Smooth muscle cell (in vitro differentiated cells): ENCODE data around the gene CD2AP. TPM values are rescaled to one million over a fixed set of nuclear protein-coding genes. Genes with fewer than 3 reads are reported as not detected.

Experiments used
- DNase-seq: peaks from one replicate; lab custom pipeline; 2025; ENCODE audit not compliant: unreplicated experiment; lab: John Stamatoyannopoulos, UW
- H2AFZ ChIP-seq: fragments of 200-600 bp; sonication (generic); 2 replicates; pipeline ENCODE4 v1.6.0; 2016; ENCODE audit warnings: antibody characterized with exemption, low read depth, mild to moderate bottlenecking
- H3F3A ChIP-seq: fragments of 200-600 bp; sonication (generic); 2 replicates; pipeline ENCODE4 v1.6.0; 2017; ENCODE audit warnings: antibody characterized with exemption, low read depth
- H3K27ac ChIP-seq: fragments of 200-600 bp; sonication (generic); 2 replicates; pipeline ENCODE4 v1.5.1; 2016; ENCODE audit warnings: low read depth, mild to moderate bottlenecking
- H3K27me3 ChIP-seq: fragments of 200-600 bp; sonication (generic); 2 replicates; pipeline ENCODE4 v1.6.1; 2016; ENCODE audit warnings: low read depth, mild to moderate bottlenecking
- H3K36me3 ChIP-seq: fragments of 200-600 bp; sonication (generic); 2 replicates; pipeline ENCODE4 v1.5.1; 2016; ENCODE audit warnings: low read depth
- H3K4me1 ChIP-seq: fragments of 200-600 bp; sonication (generic); 2 replicates; pipeline ENCODE4 v1.5.1; 2016; ENCODE audit warnings: low read depth
- H3K4me2 ChIP-seq: fragments of 200-600 bp; sonication (generic); 2 replicates; pipeline ENCODE4 v1.6.0; 2016; ENCODE audit warnings: mild to moderate bottlenecking
- H3K4me3 ChIP-seq: fragments of 200-600 bp; sonication (generic); 2 replicates; pipeline ENCODE4 v1.5.1; 2016; ENCODE audit warnings: mild to moderate bottlenecking
- H3K79me2 ChIP-seq: fragments of 200-600 bp; sonication (generic); 2 replicates; pipeline ENCODE4 v1.6.0; 2016; ENCODE audit warnings: low read depth, mild to moderate bottlenecking
- H3K9ac ChIP-seq: fragments of 200-600 bp; sonication (generic); 2 replicates; pipeline ENCODE4 v1.6.0; 2016; ENCODE audit warnings: low read depth
- H3K9me3 ChIP-seq: fragments of 200-600 bp; sonication (generic); replicated peaks from 2 replicates; pipeline ENCODE4 v1.5.1; 2016; ENCODE audit warnings: low read depth
- H4K20me1 ChIP-seq: fragments of 200-600 bp; sonication (generic); 2 replicates; pipeline ENCODE4 v1.6.0; 2016; ENCODE audit warnings: low read depth
- CTCF ChIP-seq: fragments of 200-600 bp; sonication (generic); IDR thresholded peaks from 2 replicates; pipeline ENCODE4 v1.5.1; 2017; ENCODE audit warnings: borderline replicate concordance, mild to moderate bottlenecking, antibody characterized with exemption; ENCODE audit not compliant: insufficient read depth, poor library complexity, severe bottlenecking
- WGBS: methylation state at CpG from one replicate; pipeline ENCODE4 v1.1.7; 2016; ENCODE audit warnings: low lambda C conversion rate; 5-methylcytosine and 5-hydroxymethylcytosine counted together
- polyA plus RNA-seq: library from polyadenylated mRNA; unstranded; fragments of >200 nt; fragmentation: Nextera tagmentation; extraction: Ambion mirVana; gene quantifications from 2 replicates; pipeline ENCODE4 v1.2.1, GENCODE V29; 2016
- total RNA-seq: library from RNA; depleted of rRNA; stranded (reverse); fragments of >200 nt; gene quantifications from 2 replicates; pipeline ENCODE4 v1.2.3, GENCODE V29; 2014

The CD2AP gene
- total and polyA plus RNA-seq, 2 experiments from 2014 or later, result 7.4 to 33.4 TPM

DNA sequence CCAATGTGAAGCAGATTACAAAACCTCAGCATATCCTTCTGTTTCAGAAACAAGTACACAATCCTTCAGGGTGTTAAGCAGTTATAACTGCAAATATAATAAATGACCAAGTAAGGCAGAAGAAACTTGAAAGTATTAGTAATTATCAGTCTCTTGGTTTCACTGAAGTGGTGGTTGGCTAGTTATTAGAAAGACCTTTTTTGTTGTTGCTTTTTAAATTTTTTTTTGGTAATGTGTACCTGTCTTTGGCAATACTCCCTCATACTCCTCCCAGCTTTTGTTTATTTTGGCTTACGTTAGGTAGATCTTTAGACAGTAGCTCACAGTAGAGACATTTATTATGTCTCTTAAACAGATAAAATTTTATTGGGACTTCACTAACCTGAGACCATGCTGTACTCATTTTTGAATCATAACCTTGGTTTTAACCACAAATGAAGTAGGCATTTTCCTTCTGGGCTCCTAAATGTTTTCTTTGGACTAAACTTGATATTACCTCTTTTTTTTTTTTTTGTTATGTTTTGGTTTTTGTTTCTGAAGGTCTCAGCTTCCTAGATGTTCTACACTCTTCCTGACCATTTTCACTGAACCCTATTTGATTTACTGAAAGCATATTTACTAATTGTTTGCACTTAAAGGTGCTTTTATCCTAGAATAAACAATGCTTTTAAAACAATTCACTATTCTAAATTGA, 6.4 kb downstream of the CD2AP start:
- peaks cover 39% of the 10 kb centered on the region for H3K4me1 ChIP-seq
- H3K4me3 ChIP-seq, result peak overlapping the region; percentile 7
- no peak overlapping the region for H2AFZ ChIP-seq
- H3K4me2 ChIP-seq, result peak overlapping the region; percentile 78
- H3F3A ChIP-seq, result peaks cover 4% of the 10 kb centered on the region
- no peaks in the 10 kb centered on the region for H3K9me3 ChIP-seq
- TF ChIP-seq CTCF, result no peak
- DNase-seq, result no peak
- peak overlapping the region; percentile 52 for H3K9ac ChIP-seq
- peaks cover 93% of the 10 kb centered on the region for H3K79me2 ChIP-seq
- peaks cover 88% of the 10 kb centered on the region for H4K20me1 ChIP-seq
- H3K36me3 ChIP-seq, result no peaks in the 10 kb centered on the region
- 50% methylated on average over 1 of the region's 1 CpG for WGBS
- peak overlapping the region; percentile 95 for H3K27ac ChIP-seq
- H3K27me3 ChIP-seq, result no peaks in the 10 kb centered on the region

DNA sequence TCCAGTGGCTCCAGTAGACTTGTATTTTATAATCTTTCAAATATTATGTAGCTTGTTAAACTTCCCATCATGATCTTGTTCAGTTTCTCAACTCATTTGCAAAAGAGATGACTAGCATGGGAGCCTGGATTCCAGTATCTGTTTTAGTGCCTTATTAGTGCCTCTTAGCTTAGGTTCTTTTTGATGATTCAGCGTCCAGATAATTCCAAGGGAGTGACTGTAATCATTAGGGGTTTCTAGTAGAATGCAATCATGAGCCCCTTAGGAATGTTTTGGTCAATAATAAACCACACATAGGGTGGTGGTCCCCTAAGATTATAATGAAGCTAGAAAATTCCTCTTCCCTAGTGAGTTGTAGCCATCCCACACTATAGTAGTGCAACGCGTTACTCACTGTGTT, 7.0 kb downstream of the CD2AP start:
- no peak for DNase-seq
- no peak for TF ChIP-seq CTCF
- Histone ChIP-seq H3K4me2 (peak overlapping the region; percentile 78), H3F3A (peaks cover 4% of the 10 kb centered on the region), H3K9me3 (no peaks in the 10 kb centered on the region), H3K4me1 (peaks cover 36% of the 10 kb centered on the region), H3K27me3 (no peaks in the 10 kb centered on the region), H4K20me1 (peaks cover 91% of the 10 kb centered on the region), H3K79me2 (peaks cover 93% of the 10 kb centered on the region), H3K27ac (peak overlapping the region; percentile 95), H2AFZ (no peak overlapping the region), H3K36me3 (no peaks in the 10 kb centered on the region), H3K9ac (peak overlapping the region; percentile 52), H3K4me3 (peak overlapping the region; percentile 7)
- 9% methylated on average over 3 of the region's 3 CpGs for WGBS

DNA sequence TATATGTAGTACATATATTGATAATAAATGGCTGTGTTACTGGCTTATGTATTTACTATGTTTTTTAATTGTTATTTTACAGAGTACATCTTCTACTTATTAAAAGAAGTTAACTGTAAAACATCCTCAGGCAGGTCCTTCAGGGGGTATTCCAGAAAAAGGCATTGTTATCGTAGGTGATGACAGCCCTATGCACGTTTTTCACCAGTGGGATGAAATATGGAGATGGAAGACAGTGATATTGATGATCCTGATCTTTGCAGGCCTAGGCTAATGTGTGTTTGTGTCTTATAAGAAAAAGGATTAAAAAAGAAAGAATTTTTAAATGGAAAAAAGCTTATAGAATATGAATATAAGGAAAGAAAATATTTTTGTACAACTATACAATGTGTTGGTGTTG, 7.5 kb downstream of the CD2AP start:
- peaks cover 93% of the 10 kb centered on the region for H3K79me2 ChIP-seq
- no peak for TF ChIP-seq CTCF
- H4K20me1 ChIP-seq, result peaks cover 92% of the 10 kb centered on the region
- peaks cover 31% of the 10 kb centered on the region for H3K4me1 ChIP-seq
- peak overlapping the region; percentile 95 for H3K27ac ChIP-seq
- H3K36me3 ChIP-seq, result no peaks in the 10 kb centered on the region
- peaks cover 4% of the 10 kb centered on the region for H3F3A ChIP-seq
- no peak overlapping the region for H3K4me3 ChIP-seq
- H3K4me2 ChIP-seq, result peak overlapping the region; percentile 78
- H3K9ac ChIP-seq, result peak overlapping the region; percentile 36
- no peaks in the 10 kb centered on the region for H3K9me3 ChIP-seq
- H3K27me3 ChIP-seq, result no peaks in the 10 kb centered on the region
- no peak overlapping the region for H2AFZ ChIP-seq
- DNase-seq, result no peak
- WGBS, result 65% methylated on average over 2 of the region's 2 CpGs
